Endothelial cell of umbilical vein (primary cell): ENCODE results near the gene RPGRIP1L. TPM values are rescaled to one million over a fixed set of nuclear protein-coding genes. Genes with fewer than 3 reads are reported as not detected.

Experiments used
- BruUV-seq: library from RNA; stranded (reverse); fragments of 400-500 nt; replicated peaks from 2 replicates; lab custom pipeline; 2021; lab: Mats Ljungman, UMichigan
- CTCF ChIA-PET: fragments of 300-600, 350-600 bp; sonication (Branson Sonifier 250); formaldehyde crosslinking; loops from one replicate; lab custom pipeline; 2021; ENCODE audit warnings: antibody characterized with exemption, inconsistent platforms; lab: Charles Lee
- POLR2A ChIA-PET: fragments of 300-600, 350-600 bp; sonication (Branson Sonifier 250); formaldehyde crosslinking; loops from one replicate; lab custom pipeline; 2021; ENCODE audit warnings: antibody characterized with exemption, inconsistent platforms; lab: Charles Lee
- DNase-seq: peaks from one replicate; pipeline ENCODE4 v3.0.0-alpha.2; 2011; ENCODE audit warnings: low read depth, low spot score
- FAIRE-seq: peaks from 2 replicates; lab custom pipeline; 2011; peaks lifted over from hg19 to GRCh38; lab: Jason Lieb, UNC
- H2AFZ ChIP-seq: 2 replicates; pipeline ENCODE4 v1.6.0; 2012; ENCODE audit warnings: low read depth, low read length, control low read depth, inconsistent platforms
- H3K27ac ChIP-seq: 2 replicates; pipeline ENCODE4 v1.5.1; 2011; ENCODE audit warnings: low read depth, mild to moderate bottlenecking, control low read depth, low read length, moderate library complexity; ENCODE audit not compliant: insufficient read depth
- H3K27me3 ChIP-seq, 2 experiments: 2 replicates each; pipeline versions ENCODE4 v1.6.0 to v1.6.1; 2011; ENCODE audit warnings: low read length in 2 of 2, mixed read lengths in 1 of 2; ENCODE audit not compliant: control insufficient read depth in 2 of 2, insufficient read depth in 2 of 2
- H3K36me3 ChIP-seq, 2 experiments: 2 replicates in 1 of 2; 3 replicates in 1 of 2; pipeline ENCODE4 v1.5.1; 2011; ENCODE audit warnings: low read length in 2 of 2, mild to moderate bottlenecking in 1 of 2, moderate library complexity in 1 of 2; ENCODE audit not compliant: control insufficient read depth in 2 of 2, insufficient read depth in 2 of 2; ENCODE audit errors: extremely low read depth in 1 of 2
- H3K4me1 ChIP-seq: 3 replicates; pipeline ENCODE4 v1.5.1; 2011; ENCODE audit warnings: mild to moderate bottlenecking, low read length; ENCODE audit not compliant: control insufficient read depth, insufficient read depth; ENCODE audit errors: extremely low read depth
- H3K4me2 ChIP-seq: 2 replicates; pipeline ENCODE4 v1.6.1; 2011; ENCODE audit warnings: low read length, control low read depth, mixed read lengths; ENCODE audit not compliant: insufficient read depth
- H3K4me3 ChIP-seq, 3 experiments: fragments of 200-600 bp in 1 of 3; sonication (generic), shearing (Covaris generic) in 1 of 3; replicated peaks in 1 of 3; 2 replicates each; pipeline ENCODE4 v1.5.1; 2011 to 2016; ENCODE audit warnings: control low read depth in 3 of 3, low read length in 3 of 3, mild to moderate bottlenecking in 2 of 3, inconsistent platforms in 1 of 3, low read depth in 1 of 3, moderate library complexity in 1 of 3; ENCODE audit not compliant: insufficient read depth in 1 of 3
- H3K79me2 ChIP-seq: 2 replicates; pipeline ENCODE4 v1.6.0; 2012; ENCODE audit warnings: low read length, inconsistent platforms; ENCODE audit not compliant: control insufficient read depth, insufficient read depth
- H3K9ac ChIP-seq: replicated peaks from 2 replicates; pipeline ENCODE3; 2011; ENCODE audit warnings: low read length, control low read depth; ENCODE audit not compliant: insufficient read depth; ENCODE audit errors: extremely low read depth
- H3K9me1 ChIP-seq: replicated peaks from 3 replicates; pipeline ENCODE4 v1.6.0; 2011; ENCODE audit warnings: mild to moderate bottlenecking, low read length; ENCODE audit not compliant: control insufficient read depth, insufficient read depth; ENCODE audit errors: extremely low read depth
- H3K9me3 ChIP-seq: replicated peaks from 2 replicates; pipeline ENCODE4 v1.5.1; 2012; ENCODE audit warnings: low read length, inconsistent platforms; ENCODE audit not compliant: control insufficient read depth, insufficient read depth
- H4K20me1 ChIP-seq: replicated peaks from 2 replicates; pipeline ENCODE3; 2011; ENCODE audit warnings: mild to moderate bottlenecking, low read length; ENCODE audit not compliant: control insufficient read depth, insufficient read depth; ENCODE audit errors: extremely low read depth
- EZH2 ChIP-seq: IDR thresholded peaks from 2 replicates; pipeline ENCODE4 v1.6.1; 2012; ENCODE audit warnings: borderline replicate concordance, low read depth, mild to moderate bottlenecking, moderate library complexity, low read length, inconsistent platforms; ENCODE audit not compliant: severe bottlenecking
- FOS ChIP-seq: IDR thresholded peaks from 2 replicates; pipeline ENCODE4 v1.6.1; 2011; ENCODE audit warnings: mild to moderate bottlenecking, low read length, moderate library complexity, borderline replicate concordance; ENCODE audit not compliant: insufficient read depth
- GATA2 ChIP-seq: IDR thresholded peaks from 2 replicates; pipeline ENCODE4 v1.7.0; 2011; ENCODE audit warnings: low read depth, mild to moderate bottlenecking, moderate library complexity, mixed read lengths, low read length; ENCODE audit not compliant: insufficient read length, insufficient read depth
- JUN ChIP-seq: IDR thresholded peaks from 2 replicates; pipeline ENCODE4 v1.6.1; 2011; ENCODE audit warnings: borderline replicate concordance, low read depth; ENCODE audit not compliant: insufficient read length, insufficient read depth
- MAX ChIP-seq: IDR thresholded peaks from 2 replicates; pipeline ENCODE4 v1.6.1; 2011; ENCODE audit not compliant: insufficient read depth, insufficient read length
- MYC ChIP-seq: IDR thresholded peaks from one replicate; pipeline ENCODE4 v1.6.1; 2011; ENCODE audit warnings: mild to moderate bottlenecking, low read depth, low read length
- POLR2A ChIP-seq: IDR thresholded peaks from 2 replicates; pipeline ENCODE4 v1.6.1; 2012; ENCODE audit warnings: low read depth, mild to moderate bottlenecking, control low read depth, low read length
- POLR2AphosphoS5 ChIP-seq: IDR thresholded peaks from 2 replicates; pipeline ENCODE4 v1.6.1; 2012; ENCODE audit warnings: low read depth, mild to moderate bottlenecking, control low read depth, low read length, moderate library complexity; ENCODE audit not compliant: insufficient read depth
- dilution Hi-C: fragments of 300-500 bp; cut with MboI; formaldehyde crosslinking; loops from one replicate; pipeline ENCODE4 v1.15.0; 2019; ENCODE audit warnings: low sequenced_read_pairs; ENCODE audit not compliant: extremely low pct_ligation_motif_present
- intact Hi-C: fragments of 100-400 bp; cut with micrococcal nuclease; formaldehyde crosslinking; loops from one replicate; pipeline ENCODE4 v1.10.0; 2022
- polyA plus RNA-seq, 4 experiments: library from polyadenylated mRNA; depleted of rRNA in 3 of 4; stranded (reverse) in 3 of 4; unstranded in 1 of 4; fragments of >200 nt; gene quantifications; 2 replicates each; pipeline versions ENCODE4 v1.2.1 to v1.2.3, GENCODE V29; 2011 to 2012; ENCODE audit warnings: missing spikeins in 1 of 4
- total RNA-seq: library from RNA; stranded (reverse); gene quantifications from 2 replicates; pipeline ENCODE4 v1.2.3, GENCODE V29; 2021
- TF ChIP-seq, protein P1 (sequence below), 2 donors: IDR thresholded peaks; 1 replicate in 1 of 2; 2 replicates in 1 of 2; pipeline ENCODE4 v1.5.1; 2011; ENCODE audit warnings: low read length in 2 of 2, mild to moderate bottlenecking in 2 of 2, moderate library complexity in 2 of 2, control low read depth in 1 of 2, inconsistent platforms in 1 of 2, low read depth in 1 of 2; ENCODE audit not compliant: insufficient read depth in 1 of 2; ENCODE audit errors: extremely low read depth in 1 of 2

RPGRIP1L gene
- total and polyA plus RNA-seq, 2 donors (not counting 3 experiments of a cell fraction or from before 2014, with no cell fraction given), result 3.2 to 13.2 TPM

- no peak for FAIRE-seq
These were observed 92.4 kb downstream of the RPGRIP1L start for GRCh38 chr16:53611179-53611696.

DNA sequence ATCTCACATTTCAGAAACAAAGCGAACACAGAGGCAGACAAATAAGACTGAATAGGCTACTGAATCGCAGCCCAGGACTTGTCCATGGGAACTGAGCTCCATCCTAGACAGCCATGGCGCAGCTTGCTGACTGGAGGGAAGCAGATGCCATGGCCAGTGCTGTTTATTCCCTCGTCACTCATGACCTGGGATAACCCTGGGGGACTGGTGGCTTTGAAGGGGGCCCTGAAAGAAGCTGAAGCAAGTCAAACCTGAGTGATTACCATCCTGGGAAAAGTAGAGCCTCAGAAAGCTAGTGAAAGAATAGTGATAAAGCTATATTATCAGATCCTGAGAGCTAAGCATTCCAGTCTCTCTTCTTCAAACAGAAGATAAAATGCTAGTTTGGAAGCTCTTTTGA is 94.1 kb downstream of the RPGRIP1L start:
- Histone ChIP-seq H3K9me3 (no peaks in the 10 kb centered on the region), H3K36me3 (no peaks in the 10 kb centered on the region), H3K27ac (no peak overlapping the region), H3K9me1 (no peaks in the 10 kb centered on the region), H3K79me2 (no peaks in the 10 kb centered on the region), H4K20me1 (no peaks in the 10 kb centered on the region), H3K4me3 (no peak overlapping the region), H3K4me2 (no peak overlapping the region), H3K27me3 (no peaks in the 10 kb centered on the region), H3K4me1 (peaks cover 3% of the 10 kb centered on the region), H2AFZ (no peak overlapping the region), H3K9ac (no peak overlapping the region)
- ChIA-PET POLR2A (no interaction called here), CTCF (interaction anchor here (0.6 to 1.1 kb wide), 2 partner anchors 9 to 11 kb away, joined by 3 to 4 read pairs; no protein-coding TSS in a partner anchor)
- DNase-seq, result no peak
- FAIRE-seq, result no peak
- BruUV-seq, result no TSS peak
- TF ChIP-seq MYC (no peak), JUN (no peak), MAX (no peak), FOS (no peak), EZH2 (no peak), POLR2A (no peak), POLR2AphosphoS5 (no peak), GATA2 (no peak)
- TF ChIP-seq, protein P1, sequence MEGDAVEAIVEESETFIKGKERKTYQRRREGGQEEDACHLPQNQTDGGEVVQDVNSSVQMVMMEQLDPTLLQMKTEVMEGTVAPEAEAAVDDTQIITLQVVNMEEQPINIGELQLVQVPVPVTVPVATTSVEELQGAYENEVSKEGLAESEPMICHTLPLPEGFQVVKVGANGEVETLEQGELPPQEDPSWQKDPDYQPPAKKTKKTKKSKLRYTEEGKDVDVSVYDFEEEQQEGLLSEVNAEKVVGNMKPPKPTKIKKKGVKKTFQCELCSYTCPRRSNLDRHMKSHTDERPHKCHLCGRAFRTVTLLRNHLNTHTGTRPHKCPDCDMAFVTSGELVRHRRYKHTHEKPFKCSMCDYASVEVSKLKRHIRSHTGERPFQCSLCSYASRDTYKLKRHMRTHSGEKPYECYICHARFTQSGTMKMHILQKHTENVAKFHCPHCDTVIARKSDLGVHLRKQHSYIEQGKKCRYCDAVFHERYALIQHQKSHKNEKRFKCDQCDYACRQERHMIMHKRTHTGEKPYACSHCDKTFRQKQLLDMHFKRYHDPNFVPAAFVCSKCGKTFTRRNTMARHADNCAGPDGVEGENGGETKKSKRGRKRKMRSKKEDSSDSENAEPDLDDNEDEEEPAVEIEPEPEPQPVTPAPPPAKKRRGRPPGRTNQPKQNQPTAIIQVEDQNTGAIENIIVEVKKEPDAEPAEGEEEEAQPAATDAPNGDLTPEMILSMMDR (IDR thresholded peaks at IDR 0.05; ENCODE audit: extremely low read depth in 1 of 2, insufficient read depth in 1 of 2, low read depth in 1 of 2, low read length in 2 of 2), result no peak
- dilution Hi-C loops, result no loop called here
- intact Hi-C loops, result no loop called here

More at GRCh38 chr16:53611179-53611696, 92.4 kb downstream of the RPGRIP1L start:
- POLR2A ChIA-PET, result no interaction called here
- no peaks in the 10 kb centered on the region for H3K36me3 ChIP-seq
- dilution Hi-C loops (no loop called here), intact Hi-C loops (no loop called here)
- no peak for TF ChIP-seq EZH2
- no peak overlapping the region for H3K4me2 ChIP-seq
- no peaks in the 10 kb centered on the region for H3K27me3 ChIP-seq
- peaks cover 3% of the 10 kb centered on the region for H3K4me1 ChIP-seq
- DNase-seq, result no peak
- H3K9ac ChIP-seq, result no peak overlapping the region
- no peak overlapping the region for H2AFZ ChIP-seq
- no peaks in the 10 kb centered on the region for H3K79me2 ChIP-seq
- H3K4me3 ChIP-seq, result no peak overlapping the region
- CTCF ChIA-PET, result no interaction called here
- no TSS peak for BruUV-seq
- H4K20me1 ChIP-seq, result no peaks in the 10 kb centered on the region
- H3K9me3 ChIP-seq, result no peaks in the 10 kb centered on the region
- no peaks in the 10 kb centered on the region for H3K9me1 ChIP-seq
- H3K27ac ChIP-seq, result no peak overlapping the region
